K562 (cell line): ENCODE data around the gene UBXN10. TPM values are rescaled to one million over a fixed set of nuclear protein-coding genes. Genes with fewer than 3 reads are reported as not detected.
A peak's percentile ranks its signal among the peaks of the same experiment; 100 is the strongest.

Source experiments
- ETV6 ChIP-seq, 3 experiments: fragments of 150-350 bp in 1 of 3; sonication (generic) in 1 of 3; formaldehyde crosslinking in 1 of 3; IDR thresholded peaks; 2 replicates each; pipeline versions ENCODE4 v1.6.1 to v1.8.0; 2014 to 2022; ENCODE audit warnings: borderline replicate concordance in 2 of 3, low read depth in 2 of 3, antibody characterized with exemption in 1 of 3, low read length in 1 of 3, mild to moderate bottlenecking in 1 of 3, missing genetic modification reagents in 1 of 3
- KLF6 ChIP-seq: fragments of 250-450 bp; sonication (Bioruptor Pico); IDR thresholded peaks from 2 replicates; pipeline ENCODE4 v1.4.0; 2020; ENCODE audit warnings: mild to moderate bottlenecking, moderate library complexity, borderline replicate concordance
- LARP7 ChIP-seq: fragments of 450-650 bp; IDR thresholded peaks from 2 replicates; pipeline ENCODE4 v1.6.1; 2016
- MAZ ChIP-seq, 2 experiments: fragments of 450-650 bp in 1 of 2; sonication (generic) in 1 of 2; formaldehyde crosslinking; IDR thresholded peaks in 1 of 2; conservative IDR thresholded peaks in 1 of 2; 2 replicates each; pipeline versions ENCODE4 v1.4.0 to v1.5.0; 2020; ENCODE audit warnings: mild to moderate bottlenecking in 1 of 2, missing genetic modification reagents in 1 of 2
- MECOM ChIP-seq: fragments of 250-450 bp; sonication (Bioruptor Pico); IDR thresholded peaks from 2 replicates; pipeline ENCODE4 v1.8.0; 2022; ENCODE audit warnings: inconsistent platforms
- MIER1 ChIP-seq: fragments of 450-650 bp; IDR thresholded peaks from 2 replicates; pipeline ENCODE4 v1.6.1; 2016; ENCODE audit warnings: antibody characterized with exemption, mild to moderate bottlenecking, low read depth
- MTA3 ChIP-seq: fragments of 450-650 bp; formaldehyde crosslinking; IDR thresholded peaks from 2 replicates; pipeline ENCODE4 v1.6.1; 2017; ENCODE audit warnings: mild to moderate bottlenecking, borderline replicate concordance
- MYNN ChIP-seq, 2 experiments: sonication (generic); formaldehyde crosslinking in 1 of 2; IDR thresholded peaks; 2 replicates each; pipeline versions ENCODE4 v1.5.0 to v1.6.1; 2016 to 2020; ENCODE audit warnings: antibody characterized with exemption in 1 of 2, missing genetic modification reagents in 1 of 2
- POLR2AphosphoS5 ChIP-seq: IDR thresholded peaks from 2 replicates; pipeline ENCODE4 v1.6.1; 2011; ENCODE audit warnings: mild to moderate bottlenecking, low read depth, low read length, moderate library complexity; ENCODE audit not compliant: control insufficient read depth, insufficient read depth
- POLR2B ChIP-seq: fragments of 450-650 bp; IDR thresholded peaks from 2 replicates; pipeline ENCODE4 v1.6.1; 2018; ENCODE audit warnings: low read depth; ENCODE audit not compliant: partially characterized antibody
- SMAD4 ChIP-seq: fragments of 250-450 bp; sonication (Bioruptor Pico); conservative IDR thresholded peaks from 2 replicates; pipeline ENCODE4 v1.8.0; 2021; ENCODE audit warnings: inconsistent platforms, mild to moderate bottlenecking, moderate library complexity
- TAF1 ChIP-seq: IDR thresholded peaks from 2 replicates; pipeline ENCODE4 v1.6.1; 2011; ENCODE audit warnings: mild to moderate bottlenecking, low read length, moderate library complexity; ENCODE audit not compliant: insufficient read depth, control insufficient read depth, severe bottlenecking; ENCODE audit errors: extremely low read depth
- TAL1 ChIP-seq: fragments of 450-650 bp; IDR thresholded peaks from 2 replicates; pipeline ENCODE4 v1.6.1; 2016; ENCODE audit warnings: mild to moderate bottlenecking
- ZNF583 ChIP-seq: fragments of 250-450 bp; sonication (Bioruptor Pico); IDR thresholded peaks from 2 replicates; pipeline ENCODE4 v1.4.0; 2020
- ZNF707 ChIP-seq: fragments of 250-450 bp; sonication (Bioruptor Pico); conservative IDR thresholded peaks from 2 replicates; pipeline ENCODE4 v1.8.0; 2022; ENCODE audit warnings: inconsistent platforms, mild to moderate bottlenecking, moderate library complexity
- polyA plus RNA-seq, 8 experiments: library from polyadenylated mRNA; depleted of rRNA in 4 of 8; stranded (reverse) in 5 of 8; unstranded in 3 of 8; fragments of >200 nt; fragmentation: Nextera tagmentation in 2 of 8; fragmentation: Illumina TruSeq in 1 of 8; extraction: Ambion mirVana in 2 of 8; extraction: Trizol in 1 of 8; gene quantifications; 2 replicates each; pipeline versions ENCODE4 v1.2.1 to v1.2.3, GENCODE V29; 2011 to 2014; ENCODE audit warnings: inconsistent platforms in 1 of 8, missing spikeins in 1 of 8
- total RNA-seq, 7 experiments: library from RNA; depleted of rRNA in 6 of 7; stranded (reverse); fragments of >200 nt in 6 of 7; fragmentation: Illumina TruSeq in 2 of 7; extraction: Trizol in 2 of 7; gene quantifications; 2 replicates each; pipeline versions ENCODE4 v1.2.1 to v1.2.3, GENCODE V29; 2011 to 2021; ENCODE audit warnings: low replicate concordance in 1 of 7
- TF ChIP-seq, protein P1 (sequence below): conservative IDR thresholded peaks from 2 replicates; pipeline ENCODE4 v1.6.1; 2011; ENCODE audit warnings: low read depth, mild to moderate bottlenecking, low read length; ENCODE audit not compliant: control insufficient read depth
- TF ChIP-seq, protein P2 (sequence below), 3 experiments: fragments of 200-800 bp in 1 of 3; sonication (Bioruptor generic) in 1 of 3; sonication (generic) in 1 of 3; formaldehyde crosslinking in 1 of 3; IDR thresholded peaks; 2 replicates each; pipeline versions ENCODE4 v1.6.1 to v1.8.0; 2016 to 2022; ENCODE audit warnings: mild to moderate bottlenecking in 2 of 3, missing compliant biosample characterization in 2 of 3, missing genetic modification characterization in 2 of 3, missing genetic modification reagents in 1 of 3
- TF ChIP-seq, protein P3 (sequence below), 2 experiments: IDR thresholded peaks in 1 of 2; conservative IDR thresholded peaks in 1 of 2; 2 replicates each; pipeline ENCODE4 v1.6.1; 2016; ENCODE audit warnings: low read depth in 2 of 2, mild to moderate bottlenecking in 1 of 2, missing compliant biosample characterization in 1 of 2, missing genetic modification characterization in 1 of 2, moderate library complexity in 1 of 2
- TF ChIP-seq, protein P4 (sequence below): fragments of 200-800 bp; sonication (Bioruptor generic); IDR thresholded peaks from 2 replicates; pipeline ENCODE4 v1.6.1; 2017; ENCODE audit warnings: missing genetic modification characterization, missing compliant biosample characterization

The UBXN10 gene
- total and polyA plus RNA-seq, 9 of the 15 experiments (the other 6 are each of a cell fraction or from before 2014, with no cell fraction given): 10.7 to 17.7 (median 13.6) TPM

DNA sequence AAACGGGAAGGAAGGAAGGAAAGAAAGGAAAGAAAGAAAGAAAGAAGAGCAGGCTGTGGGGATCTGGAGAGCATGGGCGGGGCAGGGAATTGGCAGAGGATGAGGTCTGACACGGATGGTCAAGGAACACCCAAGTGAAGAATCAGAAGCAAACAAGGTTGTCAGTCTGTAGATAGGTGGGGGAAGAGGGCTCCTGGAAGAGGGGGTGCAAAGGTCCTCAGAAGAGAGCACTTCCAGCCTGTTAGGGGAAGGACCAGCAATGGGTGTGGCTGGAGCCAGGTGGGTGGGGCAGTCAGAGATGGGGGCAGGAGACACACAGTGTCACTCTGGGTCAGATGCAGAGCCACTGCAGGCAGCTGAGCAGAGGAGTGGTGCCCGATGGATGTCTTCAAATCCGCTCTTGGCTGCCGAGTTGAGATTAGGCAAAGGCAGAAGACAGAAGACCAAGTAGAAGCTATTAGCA, 11.5 kb downstream of the UBXN10 start (continued):
- TF ChIP-seq ETV6 (IDR thresholded peaks at IDR 0.05; ENCODE audit: borderline replicate concordance in 1 of 2, low read depth in 2 of 2, low read length in 1 of 2) (peak in 1 of 2 experiments; percentile 44; a peak in 1 of 4 replicates), ETV6 (CRISPR knock-in tag; IDR thresholded peaks at IDR 0.05; ENCODE audit: borderline replicate concordance) (no peak), POLR2B (peak; percentile 36), LARP7 (peak; percentile 74), KLF6 (0 out of 2 replicates have a peak, but pooled peaks have one; percentile 22), MTA3 (0 out of 2 replicates have a peak, but pooled peaks have one; percentile 25), TAL1 (peak; percentile 61; the same call in 1 of the 2 replicates), MIER1 (0 out of 2 replicates have a peak, but pooled peaks have one; percentile 61), ZNF707 (CRISPR knock-in tag) (no peak), MECOM (peak; percentile 90), ZNF583 (no peak), SMAD4 (peak; percentile 75; the same call in 1 of the 2 replicates), TAF1 (peak; percentile 28), MYNN (IDR thresholded peaks at IDR 0.05) (peak; percentile 70; the same call in 1 of the 2 replicates), MYNN (CRISPR knock-in tag; IDR thresholded peaks at IDR 0.05) (no peak), MAZ (CRISPR knock-in tag; conservative IDR thresholded peaks at IDR 0.05 in 1 of 2, IDR thresholded peaks at IDR 0.05 in 1 of 2) (0 out of 4 replicates have a peak, but pooled peaks of 1 of the 2 experiments have one; percentile 24), POLR2AphosphoS5 (peak; percentile 62; the same call in 1 of the 2 replicates)
- TF ChIP-seq, protein P1, sequence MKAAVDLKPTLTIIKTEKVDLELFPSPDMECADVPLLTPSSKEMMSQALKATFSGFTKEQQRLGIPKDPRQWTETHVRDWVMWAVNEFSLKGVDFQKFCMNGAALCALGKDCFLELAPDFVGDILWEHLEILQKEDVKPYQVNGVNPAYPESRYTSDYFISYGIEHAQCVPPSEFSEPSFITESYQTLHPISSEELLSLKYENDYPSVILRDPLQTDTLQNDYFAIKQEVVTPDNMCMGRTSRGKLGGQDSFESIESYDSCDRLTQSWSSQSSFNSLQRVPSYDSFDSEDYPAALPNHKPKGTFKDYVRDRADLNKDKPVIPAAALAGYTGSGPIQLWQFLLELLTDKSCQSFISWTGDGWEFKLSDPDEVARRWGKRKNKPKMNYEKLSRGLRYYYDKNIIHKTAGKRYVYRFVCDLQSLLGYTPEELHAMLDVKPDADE: peak; percentile 66; the same call in 1 of the 2 replicates
- TF ChIP-seq, protein P2, sequence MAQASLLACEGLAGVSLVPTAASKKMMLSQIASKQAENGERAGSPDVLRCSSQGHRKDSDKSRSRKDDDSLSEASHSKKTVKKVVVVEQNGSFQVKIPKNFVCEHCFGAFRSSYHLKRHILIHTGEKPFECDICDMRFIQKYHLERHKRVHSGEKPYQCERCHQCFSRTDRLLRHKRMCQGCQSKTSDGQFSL (CRISPR knock-in tag; IDR thresholded peaks at IDR 0.05): peak; percentile 58; the same call in 1 of the 2 replicates
- TF ChIP-seq, protein P2 (tag; IDR thresholded peaks at IDR 0.05): no peak
- TF ChIP-seq, protein P3, sequence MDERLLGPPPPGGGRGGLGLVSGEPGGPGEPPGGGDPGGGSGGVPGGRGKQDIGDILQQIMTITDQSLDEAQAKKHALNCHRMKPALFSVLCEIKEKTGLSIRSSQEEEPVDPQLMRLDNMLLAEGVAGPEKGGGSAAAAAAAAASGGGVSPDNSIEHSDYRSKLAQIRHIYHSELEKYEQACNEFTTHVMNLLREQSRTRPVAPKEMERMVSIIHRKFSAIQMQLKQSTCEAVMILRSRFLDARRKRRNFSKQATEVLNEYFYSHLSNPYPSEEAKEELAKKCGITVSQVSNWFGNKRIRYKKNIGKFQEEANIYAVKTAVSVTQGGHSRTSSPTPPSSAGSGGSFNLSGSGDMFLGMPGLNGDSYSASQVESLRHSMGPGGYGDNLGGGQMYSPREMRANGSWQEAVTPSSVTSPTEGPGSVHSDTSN (CRISPR knock-in tag; IDR thresholded peaks at IDR 0.05; ENCODE audit: low read depth): no peak
- TF ChIP-seq, protein P3 (tag; conservative IDR thresholded peaks at IDR 0.05; ENCODE audit: low read depth): 0 out of 2 replicates have a peak, but pooled peaks have one; percentile 22
- TF ChIP-seq, protein P4, sequence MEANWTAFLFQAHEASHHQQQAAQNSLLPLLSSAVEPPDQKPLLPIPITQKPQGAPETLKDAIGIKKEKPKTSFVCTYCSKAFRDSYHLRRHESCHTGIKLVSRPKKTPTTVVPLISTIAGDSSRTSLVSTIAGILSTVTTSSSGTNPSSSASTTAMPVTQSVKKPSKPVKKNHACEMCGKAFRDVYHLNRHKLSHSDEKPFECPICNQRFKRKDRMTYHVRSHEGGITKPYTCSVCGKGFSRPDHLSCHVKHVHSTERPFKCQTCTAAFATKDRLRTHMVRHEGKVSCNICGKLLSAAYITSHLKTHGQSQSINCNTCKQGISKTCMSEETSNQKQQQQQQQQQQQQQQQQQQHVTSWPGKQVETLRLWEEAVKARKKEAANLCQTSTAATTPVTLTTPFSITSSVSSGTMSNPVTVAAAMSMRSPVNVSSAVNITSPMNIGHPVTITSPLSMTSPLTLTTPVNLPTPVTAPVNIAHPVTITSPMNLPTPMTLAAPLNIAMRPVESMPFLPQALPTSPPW (CRISPR knock-in tag): peak; percentile 32; the same call in 1 of the 2 replicates
